Omental fat pad (tissue), 4 donors: ENCODE results near the gene DBP. TPM values are rescaled to one million over a fixed set of nuclear protein-coding genes. Genes with fewer than 3 reads are reported as not detected.

Experiments
- ATAC-seq: fragments of 150-250 bp; one replicate; pipeline ENCODE4 v1.9.1; 2016; ENCODE audit warnings: mild to moderate bottlenecking, moderate library complexity; ENCODE audit not compliant: low FRiP score
- DNase-seq: peaks from one replicate; pipeline ENCODE4 v3.0.0-alpha.2; 2019; ENCODE audit warnings: low spot score
- total RNA-seq, 4 donors: library from RNA; depleted of rRNA; stranded (reverse); fragments of >200 nt; gene quantifications; one replicate each; pipeline ENCODE4 v1.1.0, GENCODE V29; 2016
- TF ChIP-seq, protein P1 (sequence below), 3 donors: fragments of 450-650 bp; IDR thresholded peaks; one replicate each; pipeline ENCODE4 v1.5.1; 2016 to 2017; ENCODE audit warnings: antibody characterized with exemption in 3 of 3, mild to moderate bottlenecking in 3 of 3, moderate library complexity in 2 of 3

The DBP gene
- total RNA-seq, 4 donors from 2014 or later, result 2.6 to 12.6 (median 5.2) TPM

DNA sequence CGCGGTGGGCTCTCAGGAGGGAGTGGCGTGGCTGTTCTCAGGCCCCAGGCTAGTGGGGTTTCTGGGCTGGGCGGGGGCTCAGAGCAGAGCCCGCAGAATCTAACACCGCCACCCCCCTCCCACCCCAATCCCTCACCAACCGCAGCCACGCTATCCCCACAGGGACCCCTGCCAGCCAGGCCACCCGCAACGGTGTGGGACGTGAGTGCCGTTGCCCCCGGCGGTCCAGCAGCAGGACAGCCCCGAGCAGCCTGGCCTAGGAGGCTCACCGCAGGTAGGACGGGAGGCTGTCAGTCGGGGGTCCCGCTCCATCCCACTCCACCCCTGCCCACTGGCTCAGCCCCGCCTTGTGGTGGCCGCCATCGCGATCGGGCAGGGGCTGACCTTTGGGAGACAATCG lies 35.8 kb upstream of the DBP start, which contains the start of gene NTN5:
NTN5 (minus strand) TSS at position 24 of the 400 bp plus-strand sequence. CDS start 2,031 bp downstream, outside the sequence.
- ATAC-seq, result no peak
- no peak for DNase-seq
- TF ChIP-seq, protein P1, sequence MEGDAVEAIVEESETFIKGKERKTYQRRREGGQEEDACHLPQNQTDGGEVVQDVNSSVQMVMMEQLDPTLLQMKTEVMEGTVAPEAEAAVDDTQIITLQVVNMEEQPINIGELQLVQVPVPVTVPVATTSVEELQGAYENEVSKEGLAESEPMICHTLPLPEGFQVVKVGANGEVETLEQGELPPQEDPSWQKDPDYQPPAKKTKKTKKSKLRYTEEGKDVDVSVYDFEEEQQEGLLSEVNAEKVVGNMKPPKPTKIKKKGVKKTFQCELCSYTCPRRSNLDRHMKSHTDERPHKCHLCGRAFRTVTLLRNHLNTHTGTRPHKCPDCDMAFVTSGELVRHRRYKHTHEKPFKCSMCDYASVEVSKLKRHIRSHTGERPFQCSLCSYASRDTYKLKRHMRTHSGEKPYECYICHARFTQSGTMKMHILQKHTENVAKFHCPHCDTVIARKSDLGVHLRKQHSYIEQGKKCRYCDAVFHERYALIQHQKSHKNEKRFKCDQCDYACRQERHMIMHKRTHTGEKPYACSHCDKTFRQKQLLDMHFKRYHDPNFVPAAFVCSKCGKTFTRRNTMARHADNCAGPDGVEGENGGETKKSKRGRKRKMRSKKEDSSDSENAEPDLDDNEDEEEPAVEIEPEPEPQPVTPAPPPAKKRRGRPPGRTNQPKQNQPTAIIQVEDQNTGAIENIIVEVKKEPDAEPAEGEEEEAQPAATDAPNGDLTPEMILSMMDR (IDR thresholded peaks at IDR 0.05), result no peak

GRCh38 chr19:48671446-48671995 lies 34.3 kb upstream of the DBP start:
- ATAC-seq (no peak), DNase-seq (no peak)
- TF ChIP-seq, protein P1 (IDR thresholded peaks at IDR 0.05), result no peak

DNA sequence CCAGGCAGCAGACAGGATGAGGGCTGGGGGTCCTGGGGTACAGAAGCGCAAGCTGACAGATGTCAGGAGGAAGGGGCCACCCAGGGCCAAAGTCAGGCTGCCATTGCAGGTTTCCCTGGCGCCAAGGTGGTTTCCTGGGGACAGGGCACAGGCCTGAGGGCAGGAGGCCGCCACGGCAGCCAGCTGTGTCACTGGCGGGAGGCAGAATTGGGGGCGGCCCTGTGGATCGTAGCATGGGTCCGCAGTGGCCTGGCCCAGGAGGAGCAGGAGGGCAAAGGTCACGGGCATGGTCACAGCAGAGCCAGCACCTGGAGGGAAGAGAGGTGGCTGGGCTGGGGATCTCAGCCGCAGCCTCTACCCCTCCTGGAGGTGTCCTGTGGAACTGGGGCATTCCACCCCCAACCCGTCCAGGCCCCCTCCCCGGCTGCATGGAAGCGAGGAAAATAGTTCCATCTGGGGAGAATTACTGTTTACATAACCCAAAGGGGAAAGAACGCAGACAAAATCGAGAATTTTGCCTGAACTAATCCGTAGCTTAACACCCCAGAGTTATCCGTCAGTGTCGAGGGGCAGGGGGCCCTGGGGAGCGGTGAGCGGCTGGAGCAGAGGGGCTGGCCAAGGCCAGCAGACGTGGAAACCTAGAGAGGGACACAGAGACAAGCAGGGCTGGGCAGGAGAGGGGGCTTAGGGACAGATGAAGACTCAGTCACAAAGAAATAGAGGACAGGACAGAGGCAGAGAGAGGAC lies 33.7 kb upstream of the DBP start:
- DNase-seq (no peak), ATAC-seq (no peak)
- TF ChIP-seq, protein P1 (IDR thresholded peaks at IDR 0.05), result no peak

- ATAC-seq, result no peak
- no peak for DNase-seq
- TF ChIP-seq, protein P1 (IDR thresholded peaks at IDR 0.05), result no peak
Measured at GRCh38 chr19:48669903-48670668, 32.9 kb upstream of the DBP start.

DNA sequence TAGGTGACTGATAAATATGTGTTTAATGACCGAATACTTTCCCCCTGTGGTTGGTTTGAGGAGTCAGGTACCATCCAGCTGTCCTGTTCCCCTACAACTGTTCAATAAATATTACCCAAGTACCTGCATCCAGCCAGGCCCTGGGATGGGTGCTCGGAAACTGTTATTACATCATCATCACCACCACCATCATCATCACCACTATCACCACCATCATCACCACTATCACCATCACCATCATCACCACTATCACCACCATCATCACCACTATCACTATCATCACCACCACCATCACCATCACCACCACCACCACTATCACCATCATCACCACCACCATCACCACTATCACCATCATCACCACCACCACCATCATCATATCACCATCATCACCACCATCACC lies 31.6 kb upstream of the DBP start:
- DNase-seq (no peak), ATAC-seq (no peak)
- TF ChIP-seq, protein P1 (IDR thresholded peaks at IDR 0.05), result no peak

GRCh38 chr19:48668332-48668731 lies 31.2 kb upstream of the DBP start:
- ATAC-seq (no peak), DNase-seq (no peak)
- TF ChIP-seq, protein P1 (IDR thresholded peaks at IDR 0.05), result no peak
